Measurements from ENCODE around the gene TSPEAR. TPM values are rescaled to one million over a fixed set of nuclear protein-coding genes. Genes with fewer than 3 reads are reported as not detected.

The TSPEAR gene
- total and polyA plus RNA-seq, 10 donors, result 0.02 to 0.22 (median 0.03) TPM; not detected in 7

DNA sequence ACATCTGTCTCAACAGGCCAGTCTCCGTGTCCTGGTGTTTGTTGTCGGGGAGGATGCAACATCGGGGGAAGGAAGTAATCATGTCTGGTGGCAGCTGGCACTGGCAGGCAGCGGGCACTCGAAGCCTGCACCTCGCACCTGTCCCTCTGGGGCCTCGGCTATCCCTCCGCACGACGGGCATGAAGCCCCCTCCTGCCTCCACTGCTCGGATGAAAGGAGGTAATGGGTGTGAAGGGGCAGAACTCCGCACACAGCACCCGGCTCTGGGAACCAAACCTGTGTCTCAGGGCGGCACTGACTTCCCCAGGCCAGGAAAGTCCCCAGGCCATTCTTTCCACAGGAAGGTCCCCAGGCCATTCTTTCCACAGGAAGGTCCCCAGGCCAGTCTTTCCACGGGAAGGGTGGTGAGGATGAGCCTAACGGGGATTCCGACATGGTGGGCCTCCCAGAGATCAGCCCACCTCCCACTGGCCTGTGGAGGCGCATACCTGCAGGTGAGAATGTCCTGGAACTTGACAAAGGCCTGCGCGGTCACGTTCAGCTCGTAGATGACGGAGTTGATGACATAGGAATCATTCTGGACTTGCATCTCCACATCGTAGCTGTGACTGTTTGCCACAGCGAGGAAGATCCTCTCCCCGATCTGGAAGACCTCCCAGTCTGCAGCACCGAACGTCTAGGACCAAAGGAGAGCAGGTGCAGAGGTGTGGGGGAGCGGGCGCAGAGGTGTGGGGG lies 202.5 kb downstream of the TSPEAR start:
- TF ChIP-seq, protein P1, sequence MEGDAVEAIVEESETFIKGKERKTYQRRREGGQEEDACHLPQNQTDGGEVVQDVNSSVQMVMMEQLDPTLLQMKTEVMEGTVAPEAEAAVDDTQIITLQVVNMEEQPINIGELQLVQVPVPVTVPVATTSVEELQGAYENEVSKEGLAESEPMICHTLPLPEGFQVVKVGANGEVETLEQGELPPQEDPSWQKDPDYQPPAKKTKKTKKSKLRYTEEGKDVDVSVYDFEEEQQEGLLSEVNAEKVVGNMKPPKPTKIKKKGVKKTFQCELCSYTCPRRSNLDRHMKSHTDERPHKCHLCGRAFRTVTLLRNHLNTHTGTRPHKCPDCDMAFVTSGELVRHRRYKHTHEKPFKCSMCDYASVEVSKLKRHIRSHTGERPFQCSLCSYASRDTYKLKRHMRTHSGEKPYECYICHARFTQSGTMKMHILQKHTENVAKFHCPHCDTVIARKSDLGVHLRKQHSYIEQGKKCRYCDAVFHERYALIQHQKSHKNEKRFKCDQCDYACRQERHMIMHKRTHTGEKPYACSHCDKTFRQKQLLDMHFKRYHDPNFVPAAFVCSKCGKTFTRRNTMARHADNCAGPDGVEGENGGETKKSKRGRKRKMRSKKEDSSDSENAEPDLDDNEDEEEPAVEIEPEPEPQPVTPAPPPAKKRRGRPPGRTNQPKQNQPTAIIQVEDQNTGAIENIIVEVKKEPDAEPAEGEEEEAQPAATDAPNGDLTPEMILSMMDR (IDR thresholded peaks at IDR 0.05 in 8 of 11, conservative IDR thresholded peaks at IDR 0.05 in 3 of 11), result no peak
- TF ChIP-seq POLR2A (IDR thresholded peaks at IDR 0.05) (no peak), POLR2AphosphoS5 (IDR thresholded peaks at IDR 0.05) (no peak)
- intact Hi-C loops (cut with DNase I; ENCODE audit: low total_unique reads), result no loop called here
- H3K4me3 ChIP-seq, result no peak overlapping the region
- H3K36me3 ChIP-seq, result no peaks in the 10 kb centered on the region
- H3K27me3 ChIP-seq (replicated peaks in 1 of 7), result peaks cover 0 to 30% (median 0%) of the 10 kb centered on the region in 7 donors
- no peak for DNase-seq
- H3K27ac ChIP-seq, result no peak overlapping the region
- H3K9me3 ChIP-seq, result no peaks in the 10 kb centered on the region
- 85 to 92% (median 87%) methylated on average over 24 to 30 of the region's 30 CpGs for WGBS, 5 donors
- H3K4me1 ChIP-seq, result peaks cover 0 to 39% (median 20%) of the 10 kb centered on the region in 6 donors

DNA sequence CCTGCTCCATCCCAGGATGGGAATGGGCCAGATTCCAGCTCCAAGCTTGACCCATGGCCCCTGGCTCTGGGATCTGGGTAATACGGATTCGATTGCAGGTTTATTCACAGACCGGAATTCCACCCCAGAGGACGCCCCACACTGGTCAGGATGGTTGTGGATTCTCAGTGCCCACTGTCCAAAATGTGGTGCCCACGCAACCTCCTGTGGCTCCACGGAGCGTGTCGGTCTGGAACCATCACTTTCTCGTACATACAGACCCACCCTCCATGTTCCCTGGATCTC lies 203.0 kb downstream of the TSPEAR start:
- peaks cover 0 to 42% (median 20%) of the 10 kb centered on the region in 6 donors for H3K4me1 ChIP-seq
- H3K27ac ChIP-seq, result no peak overlapping the region
- TF ChIP-seq POLR2AphosphoS5 (IDR thresholded peaks at IDR 0.05), result no peak
- TF ChIP-seq POLR2A (IDR thresholded peaks at IDR 0.05), result no peak
- TF ChIP-seq, protein P1 (IDR thresholded peaks at IDR 0.05 in 8 of 11, conservative IDR thresholded peaks at IDR 0.05 in 3 of 11), result no peak
- 73 to 97% (median 87%) methylated on average over 9 of the region's 9 CpGs for WGBS, 5 donors
- no peaks in the 10 kb centered on the region for H3K9me3 ChIP-seq
- no peak for DNase-seq
- H3K4me3 ChIP-seq, result no peak overlapping the region
- peaks cover 0 to 30% (median 0%) of the 10 kb centered on the region in 7 donors for H3K27me3 ChIP-seq (replicated peaks in 1 of 7)
- intact Hi-C loops (cut with DNase I; ENCODE audit: low total_unique reads), result no loop called here
- no peaks in the 10 kb centered on the region for H3K36me3 ChIP-seq

DNA sequence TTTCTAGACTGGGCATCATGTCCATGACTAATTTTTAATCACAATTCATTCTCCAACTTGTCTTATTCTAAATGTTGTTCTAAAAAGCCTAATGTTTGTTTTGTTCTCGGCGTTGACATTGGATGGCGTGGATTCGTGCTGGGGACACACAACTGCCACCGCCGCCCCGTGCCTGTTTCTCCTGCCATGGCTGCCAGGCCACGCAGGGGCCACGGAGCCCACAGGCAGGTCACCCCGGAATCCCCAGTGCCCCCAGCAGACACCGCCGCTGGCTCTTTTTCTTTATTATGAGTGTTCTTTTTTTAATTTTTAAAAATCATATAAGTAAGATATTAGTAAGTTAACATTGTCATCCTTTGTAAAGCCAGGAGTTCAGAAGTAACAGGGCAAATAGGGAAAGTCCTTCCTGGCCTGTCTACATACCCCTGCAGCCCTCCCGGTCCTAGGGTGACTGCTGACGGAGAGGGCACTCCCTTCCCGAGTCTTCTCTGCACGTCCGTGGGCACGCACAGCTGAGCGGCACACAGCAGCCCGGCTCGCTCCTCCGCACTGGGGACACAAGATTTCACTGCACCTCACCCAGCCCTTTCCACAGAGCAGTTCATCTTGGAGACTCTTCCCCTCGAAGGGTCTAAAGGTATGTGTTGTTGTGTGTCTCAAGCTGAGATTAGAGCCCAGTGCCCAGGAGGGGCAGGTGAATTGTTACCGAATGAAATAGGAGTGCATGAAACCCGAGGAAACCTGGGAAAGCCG lies 203.5 kb downstream of the TSPEAR start:
- Histone ChIP-seq H3K4me3 (no peak overlapping the region), H3K36me3 (no peaks in the 10 kb centered on the region), H3K9me3 (no peaks in the 10 kb centered on the region), H3K27me3 (replicated peaks in 1 of 7) (peaks cover 0 to 30% (median 0%) of the 10 kb centered on the region in 7 donors), H3K4me1 (peaks cover 0 to 42% (median 20%) of the 10 kb centered on the region in 6 donors), H3K27ac (no peak overlapping the region)
- 87 to 93% (median 90%) methylated on average over 26 of the region's 26 CpGs for WGBS, 5 donors
- intact Hi-C loops (cut with DNase I; ENCODE audit: low total_unique reads), result no loop called here
- no peak for DNase-seq
- TF ChIP-seq POLR2A (IDR thresholded peaks at IDR 0.05) (no peak), POLR2AphosphoS5 (IDR thresholded peaks at IDR 0.05) (no peak)
- TF ChIP-seq, protein P1 (IDR thresholded peaks at IDR 0.05 in 8 of 11, conservative IDR thresholded peaks at IDR 0.05 in 3 of 11), result no peak

All from spleen (tissue), 11 donors.